K562 (cell line): ENCODE data around the gene CSF1R. TPM values are rescaled to one million over a fixed set of nuclear protein-coding genes. Genes with fewer than 3 reads are reported as not detected.
A peak's percentile ranks its signal among the peaks of the same experiment; 100 is the strongest.

ENCODE experiments used
- ATAC-seq: fragments of 200-7000 bp; cut with Tn5 transposase; 3 replicates; pipeline ENCODE4 v1.9.1; 2020; ENCODE audit warnings: moderate library complexity
- BruUV-seq: library from RNA; stranded (reverse); fragments of 400-500 nt; replicated peaks from 2 replicates; lab custom pipeline; 2021; lab: Mats Ljungman, UMichigan
- CTCF ChIA-PET: fragments of 300-600 bp; formaldehyde crosslinking; extraction: SDS; loops from one replicate; lab custom pipeline; 2021; ENCODE audit warnings: low intra/inter-chr PET ratio; lab: Yijun Ruan, JAX
- POLR2A ChIA-PET: fragments of 300-600, 350-650 bp; sonication (Branson Sonifier 250); formaldehyde crosslinking; extraction: SDS; loops from one replicate; lab custom pipeline; 2021; ENCODE audit warnings: antibody characterized with exemption, inconsistent platforms; lab: Yijun Ruan, JAX
- DNase-seq, 4 experiments: peaks; one replicate each; pipeline versions ENCODE4 v3.0.0 to v3.0.0-alpha.2; 2011 to 2018; ENCODE audit warnings: low spot score in 3 of 4, mixed read lengths in 3 of 4; ENCODE audit errors: extremely low read depth in 1 of 4
- FAIRE-seq: peaks from 2 replicates; lab custom pipeline; 2011; peaks lifted over from hg19 to GRCh38; lab: Jason Lieb, UNC
- H2AFZ ChIP-seq: 2 replicates; pipeline ENCODE4 v1.6.0; 2011; ENCODE audit warnings: low read depth, low read length, control low read depth, inconsistent platforms
- H3K27ac ChIP-seq: fragments of 200-600 bp; 3 replicates; pipeline ENCODE4 v1.8.0; 2011; ENCODE audit warnings: low read depth, mild to moderate bottlenecking, control low read depth, inconsistent platforms, low read length, moderate library complexity, mixed read lengths; ENCODE audit errors: extremely low read depth
- H3K27me3 ChIP-seq, 2 experiments: fragments of 300-600 bp in 1 of 2; 2 replicates in 1 of 2; 3 replicates in 1 of 2; pipeline versions ENCODE4 v1.6.0 to v1.8.0; 2011; ENCODE audit warnings: inconsistent platforms in 2 of 2, low read length in 2 of 2, mild to moderate bottlenecking in 1 of 2, mixed read lengths in 1 of 2, moderate library complexity in 1 of 2; ENCODE audit not compliant: control insufficient read depth in 2 of 2, insufficient read depth in 2 of 2
- H3K36me3 ChIP-seq: fragments of 300-600 bp; 3 replicates; pipeline ENCODE4 v1.8.0; 2011; ENCODE audit warnings: mild to moderate bottlenecking, low read length, inconsistent platforms; ENCODE audit not compliant: control insufficient read depth, insufficient read depth
- H3K4me1 ChIP-seq, 2 experiments: fragments of 200-600 bp in 1 of 2; replicated peaks in 1 of 2; 2 replicates in 1 of 2; 3 replicates in 1 of 2; pipeline versions ENCODE4 v1.5.1 to v1.8.0; 2011; ENCODE audit warnings: inconsistent platforms in 2 of 2, low read length in 2 of 2, mild to moderate bottlenecking in 1 of 2, mixed read lengths in 1 of 2, moderate library complexity in 1 of 2; ENCODE audit not compliant: control insufficient read depth in 2 of 2, insufficient read depth in 2 of 2
- H3K4me2 ChIP-seq: 2 replicates; pipeline ENCODE4 v1.6.1; 2011; ENCODE audit warnings: low read length, control low read depth, inconsistent platforms, mixed read lengths; ENCODE audit not compliant: insufficient read depth
- H3K4me3 ChIP-seq: fragments of 200-600 bp; sonication (generic), shearing (Covaris generic); 2 replicates; pipeline ENCODE4 v1.5.1; 2016; ENCODE audit warnings: control low read depth, inconsistent platforms
- H3K79me2 ChIP-seq: fragments of 200-600 bp; 3 replicates; pipeline ENCODE4 v1.8.0; 2011; ENCODE audit warnings: low read length, inconsistent platforms; ENCODE audit not compliant: control insufficient read depth, insufficient read depth
- H3K9ac ChIP-seq, 2 experiments: 2 replicates each; pipeline versions ENCODE4 v1.6.0 to v1.6.1; 2011; ENCODE audit warnings: low read depth in 2 of 2, low read length in 2 of 2, control low read depth in 1 of 2, inconsistent platforms in 1 of 2, mild to moderate bottlenecking in 1 of 2, mixed read lengths in 1 of 2; ENCODE audit not compliant: insufficient read depth in 1 of 2
- H3K9me1 ChIP-seq: one replicate; pipeline ENCODE4 v1.6.0; 2011; ENCODE audit warnings: inconsistent platforms, mild to moderate bottlenecking, low read length, moderate library complexity; ENCODE audit not compliant: control insufficient read depth, insufficient read depth
- H3K9me3 ChIP-seq: replicated peaks from 2 replicates; pipeline ENCODE4 v1.5.1; 2011; ENCODE audit warnings: low read depth, low read length, inconsistent platforms; ENCODE audit not compliant: control insufficient read depth, insufficient read depth
- H4K20me1 ChIP-seq: replicated peaks from 2 replicates; pipeline ENCODE4 v1.6.1; 2011; ENCODE audit warnings: low read length, inconsistent platforms, mixed read lengths; ENCODE audit not compliant: control insufficient read depth, insufficient read depth
- CBX5 ChIP-seq: IDR thresholded peaks from 2 replicates; pipeline ENCODE4 v1.6.1; 2014; ENCODE audit warnings: low read depth, borderline replicate concordance
- EP300 ChIP-seq: IDR thresholded peaks from 2 replicates; pipeline ENCODE4 v1.6.1; 2012; ENCODE audit warnings: low read length, improper control_type of control experiment
- FOXK1 ChIP-seq: sonication (generic); formaldehyde crosslinking; IDR thresholded peaks from 2 replicates; pipeline ENCODE4 v1.8.0; 2022; ENCODE audit warnings: missing genetic modification reagents, mild to moderate bottlenecking, borderline replicate concordance
- HNRNPLL ChIP-seq: fragments of 200-400 bp; formaldehyde crosslinking; IDR thresholded peaks from 2 replicates; pipeline ENCODE4 v1.6.1; 2017; ENCODE audit warnings: low read length, low read depth, mild to moderate bottlenecking; ENCODE audit not compliant: poor library complexity, severe bottlenecking
- JUND ChIP-seq, 2 experiments: IDR thresholded peaks; 2 replicates in 1 of 2; 3 replicates in 1 of 2; pipeline ENCODE4 v1.6.1; 2011; ENCODE audit warnings: borderline replicate concordance in 2 of 2, low read depth in 2 of 2, low read length in 2 of 2, improper control_type of control experiment in 1 of 2, missing biosample characterization in 1 of 2, missing genetic modification characterization in 1 of 2, missing genetic modification reagents in 1 of 2
- KLF1 ChIP-seq: fragments of 450-650 bp; IDR thresholded peaks from 2 replicates; pipeline ENCODE4 v1.6.1; 2016; ENCODE audit warnings: missing genetic modification characterization, missing compliant biosample characterization
- NCOA4 ChIP-seq: fragments of 450-650 bp; IDR thresholded peaks from 2 replicates; pipeline ENCODE4 v1.6.1; 2018; ENCODE audit warnings: mild to moderate bottlenecking; ENCODE audit not compliant: partially characterized antibody
- NR0B1 ChIP-seq: fragments of 450-650 bp; IDR thresholded peaks from one replicate; pipeline ENCODE4 v1.6.1; 2018; ENCODE audit warnings: mild to moderate bottlenecking, moderate library complexity; ENCODE audit not compliant: partially characterized antibody
- PHTF2 ChIP-seq: fragments of 250-450 bp; sonication (Bioruptor Pico); IDR thresholded peaks from 2 replicates; pipeline ENCODE4 v1.5.0; 2021; ENCODE audit warnings: mild to moderate bottlenecking
- PTRF ChIP-seq: fragments of 450-650 bp; IDR thresholded peaks from 2 replicates; pipeline ENCODE4 v1.6.1; 2016; ENCODE audit warnings: mild to moderate bottlenecking, missing genetic modification characterization, missing compliant biosample characterization
- SPI1 ChIP-seq: IDR thresholded peaks from 2 replicates; pipeline ENCODE4 v1.6.1; 2011; ENCODE audit warnings: low read depth, low read length, control low read depth, borderline replicate concordance
- TAF15 ChIP-seq: fragments of 200-400 bp; formaldehyde crosslinking; IDR thresholded peaks from 2 replicates; pipeline ENCODE4 v1.6.1; 2017; ENCODE audit warnings: mild to moderate bottlenecking, low read depth, low read length, moderate library complexity
- ZNF398 ChIP-seq: fragments of 250-450 bp; sonication (Bioruptor Pico); IDR thresholded peaks from 2 replicates; pipeline ENCODE4 v1.8.0; 2021; ENCODE audit warnings: moderate library complexity, mild to moderate bottlenecking, inconsistent platforms
- ZNF586 ChIP-seq: fragments of 450-650 bp; formaldehyde crosslinking; conservative IDR thresholded peaks from 2 replicates; pipeline ENCODE4 v1.4.0; 2020; ENCODE audit warnings: mild to moderate bottlenecking, moderate library complexity
- WGBS: fragments of 100-300 bp; shearing (Covaris generic); methylation state at CpG from one replicate; pipeline ENCODE4 v1.1.6; 2016; ENCODE audit warnings: low coverage, mixed read lengths; ENCODE audit not compliant: insufficient coverage; ENCODE audit errors: missing lambda C conversion rate; 5-methylcytosine and 5-hydroxymethylcytosine counted together
- in situ Hi-C: fragments of 300-500 bp; cut with MboI; formaldehyde crosslinking; loops from 4 replicates; pipeline ENCODE4 v1.15.0; 2018; ENCODE audit warnings: inconsistent platforms, mixed read lengths
- intact Hi-C: fragments of 100-400 bp; cut with micrococcal nuclease; formaldehyde crosslinking; loops from 2 replicates; pipeline ENCODE4 v1.14.2; 2022
- polyA plus RNA-seq, 8 experiments: library from polyadenylated mRNA; depleted of rRNA in 4 of 8; stranded (reverse) in 5 of 8; unstranded in 3 of 8; fragments of >200 nt; fragmentation: Nextera tagmentation in 2 of 8; fragmentation: Illumina TruSeq in 1 of 8; extraction: Ambion mirVana in 2 of 8; extraction: Trizol in 1 of 8; gene quantifications; 2 replicates each; pipeline versions ENCODE4 v1.2.1 to v1.2.3, GENCODE V29; 2011 to 2014; ENCODE audit warnings: inconsistent platforms in 1 of 8, missing spikeins in 1 of 8
- total RNA-seq, 7 experiments: library from RNA; depleted of rRNA in 6 of 7; stranded (reverse); fragments of >200 nt in 6 of 7; fragmentation: Illumina TruSeq in 2 of 7; extraction: Trizol in 2 of 7; gene quantifications; 2 replicates each; pipeline versions ENCODE4 v1.2.1 to v1.2.3, GENCODE V29; 2011 to 2021; ENCODE audit warnings: low replicate concordance in 1 of 7
- TF ChIP-seq, protein P1 (sequence below): sonication (generic); formaldehyde crosslinking; IDR thresholded peaks from 2 replicates; pipeline ENCODE4 v1.8.1; 2023; ENCODE audit warnings: mild to moderate bottlenecking, missing genetic modification reagents

Gene CSF1R
- total and polyA plus RNA-seq, 9 of the 15 experiments (the other 6 are each of a cell fraction or from before 2014, with no cell fraction given): 0.03 to 0.64 (median 0.20) TPM; not detected in 6

GRCh38 chr5:150065886-150066285, 20.5 kb downstream of the CSF1R start (continued):
- TF ChIP-seq ZNF398 (CRISPR knock-in tag) (no peak), EP300 (no peak), PTRF (tag) (no peak), CBX5 (no peak), SPI1 (no peak)
- TF ChIP-seq, protein P1, sequence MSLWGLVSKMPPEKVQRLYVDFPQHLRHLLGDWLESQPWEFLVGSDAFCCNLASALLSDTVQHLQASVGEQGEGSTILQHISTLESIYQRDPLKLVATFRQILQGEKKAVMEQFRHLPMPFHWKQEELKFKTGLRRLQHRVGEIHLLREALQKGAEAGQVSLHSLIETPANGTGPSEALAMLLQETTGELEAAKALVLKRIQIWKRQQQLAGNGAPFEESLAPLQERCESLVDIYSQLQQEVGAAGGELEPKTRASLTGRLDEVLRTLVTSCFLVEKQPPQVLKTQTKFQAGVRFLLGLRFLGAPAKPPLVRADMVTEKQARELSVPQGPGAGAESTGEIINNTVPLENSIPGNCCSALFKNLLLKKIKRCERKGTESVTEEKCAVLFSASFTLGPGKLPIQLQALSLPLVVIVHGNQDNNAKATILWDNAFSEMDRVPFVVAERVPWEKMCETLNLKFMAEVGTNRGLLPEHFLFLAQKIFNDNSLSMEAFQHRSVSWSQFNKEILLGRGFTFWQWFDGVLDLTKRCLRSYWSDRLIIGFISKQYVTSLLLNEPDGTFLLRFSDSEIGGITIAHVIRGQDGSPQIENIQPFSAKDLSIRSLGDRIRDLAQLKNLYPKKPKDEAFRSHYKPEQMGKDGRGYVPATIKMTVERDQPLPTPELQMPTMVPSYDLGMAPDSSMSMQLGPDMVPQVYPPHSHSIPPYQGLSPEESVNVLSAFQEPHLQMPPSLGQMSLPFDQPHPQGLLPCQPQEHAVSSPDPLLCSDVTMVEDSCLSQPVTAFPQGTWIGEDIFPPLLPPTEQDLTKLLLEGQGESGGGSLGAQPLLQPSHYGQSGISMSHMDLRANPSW (CRISPR knock-in tag): no peak
- TF ChIP-seq, all 486 proteins: peak for 0

DNA sequence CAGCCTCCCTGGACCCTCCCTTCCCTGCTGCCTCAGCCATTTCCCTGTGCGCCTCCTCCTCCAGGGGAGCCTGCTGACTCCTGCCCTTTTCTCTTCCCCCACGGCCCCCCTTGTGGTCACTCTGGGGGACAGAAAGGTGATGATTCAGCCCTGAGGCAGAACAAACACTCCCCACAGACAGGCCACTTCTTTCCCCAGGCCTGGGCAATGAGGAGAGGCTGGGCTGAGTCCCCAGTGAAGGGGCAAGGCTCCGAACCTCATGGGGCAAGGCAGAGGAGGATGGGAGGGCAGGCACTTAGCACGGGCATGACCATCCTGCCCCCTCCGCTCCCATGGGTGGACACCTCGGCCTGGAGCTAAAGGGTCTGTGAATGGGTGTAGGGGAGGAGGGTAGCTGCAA, 21.0 kb downstream of the CSF1R start:
- intact Hi-C loops: no loop called here
- peak; percentile 49 for ATAC-seq
- no peak overlapping the region for H3K4me2 ChIP-seq
- no peak for TF ChIP-seq PHTF2 (CRISPR knock-in tag)
- no peak for TF ChIP-seq KLF1
- peak; percentile 37; the same call in 1 of the 2 replicates for TF ChIP-seq JUND (IDR thresholded peaks at IDR 0.05; ENCODE audit: borderline replicate concordance, low read depth, low read length)
- TF ChIP-seq JUND (tag; IDR thresholded peaks at IDR 0.05; ENCODE audit: borderline replicate concordance, low read depth, low read length): no peak; the same call in 2 of the 3 replicates
- no peak for TF ChIP-seq NR0B1
- TF ChIP-seq FOXK1: no peak
- TF ChIP-seq HNRNPLL: no peak
- TF ChIP-seq TAF15: no peak
- no peak for TF ChIP-seq ZNF586 (CRISPR knock-in tag)
- no peak for TF ChIP-seq NCOA4

More for the DNA sequence above, 21.0 kb downstream of the CSF1R start:
- ChIA-PET CTCF (no interaction called here), POLR2A (interaction anchor here (0.6 to 1.2 kb wide), 3 partner anchors 12 to 50 kb away, joined by 3 to 5 read pairs (median 4); no protein-coding TSS in a partner anchor)
- FAIRE-seq (no peak), DNase-seq (peak; percentile 42 to 58 (median 52))
- Histone ChIP-seq H3K9me3 (no peaks in the 10 kb centered on the region), H3K27me3 (peaks cover 10 to 52% of the 10 kb centered on the region in 2 experiments), H3K79me2 (no peaks in the 10 kb centered on the region), H4K20me1 (no peaks in the 10 kb centered on the region; the same call in 1 of the 2 replicates), H3K4me3 (no peak overlapping the region), H3K4me1 (peaks cover 0 to 7% of the 10 kb centered on the region in 2 experiments; a peak in 2 of 5 replicates), H3K36me3 (no peaks in the 10 kb centered on the region), H3K9me1 (peaks cover 4% of the 10 kb centered on the region), H3K27ac (no peak overlapping the region), H2AFZ (no peak overlapping the region), H3K9ac (no peak overlapping the region)
- BruUV-seq: no TSS peak
- in situ Hi-C loops: no loop called here
- 19% methylated on average over 6 of the region's 6 CpGs for WGBS
